ENCODE data around the gene ATG12.
"Not testable (repeated sequence)": the region's sequence is repeated elsewhere in the genome, so short reads cannot be mapped to it uniquely, and the experiment has no call there.

Gene ATG12

DNA sequence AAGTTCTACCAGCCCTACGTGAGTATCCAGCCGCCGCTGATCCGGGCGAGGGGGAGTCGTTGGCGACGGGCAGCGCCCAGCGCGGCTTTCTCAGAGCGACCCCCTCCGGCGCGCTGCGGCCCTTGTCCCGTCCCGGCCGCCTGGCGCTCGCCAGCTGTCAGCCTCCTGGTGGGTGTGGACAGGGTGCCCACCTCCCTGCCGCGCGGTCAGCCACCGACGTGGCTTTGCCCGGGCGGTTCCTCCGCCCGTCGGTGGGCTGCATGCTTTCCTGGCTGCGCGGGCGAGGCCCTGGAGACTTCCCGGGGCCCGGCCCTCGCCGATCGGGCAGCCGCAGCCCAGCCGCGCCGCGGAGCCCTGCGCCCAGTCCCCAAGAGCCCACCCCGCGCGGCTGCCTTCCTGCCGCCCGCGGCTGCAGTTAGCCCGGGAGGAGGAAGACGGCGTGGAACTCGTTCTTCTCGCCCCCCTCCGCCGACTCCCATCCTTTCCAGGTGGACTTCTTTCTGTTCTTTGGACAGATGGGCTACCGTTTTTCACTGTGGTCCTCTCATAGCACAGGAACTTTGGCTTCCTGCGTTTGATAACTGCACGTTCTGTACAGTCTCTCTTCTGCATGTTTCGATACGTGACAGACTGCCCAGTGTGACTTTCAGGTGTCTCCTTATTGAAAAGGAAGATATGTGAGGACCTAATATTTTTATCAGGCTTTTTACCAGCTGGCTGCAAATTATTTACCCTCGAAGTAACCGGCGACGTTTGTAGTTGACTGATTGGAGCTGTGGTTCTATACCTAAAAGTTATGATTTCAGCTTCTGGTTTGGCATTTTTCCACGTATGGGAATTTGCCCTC is 947 bp upstream of the ATG12 start:
- no peak for DNase-seq (ENCODE audit: low read depth)

DNA sequence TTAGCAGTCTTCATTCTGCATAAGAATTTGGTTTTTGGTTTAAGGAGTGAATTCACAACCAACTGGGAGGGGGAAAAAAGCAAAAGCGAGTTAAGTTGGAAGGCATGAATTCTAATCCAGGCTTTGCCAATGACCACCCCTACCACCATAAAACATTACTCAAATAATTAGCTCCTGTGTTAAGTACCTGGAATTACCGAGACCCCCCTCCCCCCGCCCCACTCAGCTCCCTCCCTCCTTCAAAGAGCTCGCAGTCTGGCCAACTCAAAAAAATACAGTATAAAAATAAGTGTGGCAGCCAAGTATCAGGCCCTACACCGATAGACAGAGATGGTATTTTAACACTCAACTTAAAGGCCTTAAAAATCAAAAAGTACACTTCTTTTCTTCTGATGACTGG is 492 bp downstream of the ATG12 start:
- no peak for DNase-seq (ENCODE audit: low read depth)

DNA sequence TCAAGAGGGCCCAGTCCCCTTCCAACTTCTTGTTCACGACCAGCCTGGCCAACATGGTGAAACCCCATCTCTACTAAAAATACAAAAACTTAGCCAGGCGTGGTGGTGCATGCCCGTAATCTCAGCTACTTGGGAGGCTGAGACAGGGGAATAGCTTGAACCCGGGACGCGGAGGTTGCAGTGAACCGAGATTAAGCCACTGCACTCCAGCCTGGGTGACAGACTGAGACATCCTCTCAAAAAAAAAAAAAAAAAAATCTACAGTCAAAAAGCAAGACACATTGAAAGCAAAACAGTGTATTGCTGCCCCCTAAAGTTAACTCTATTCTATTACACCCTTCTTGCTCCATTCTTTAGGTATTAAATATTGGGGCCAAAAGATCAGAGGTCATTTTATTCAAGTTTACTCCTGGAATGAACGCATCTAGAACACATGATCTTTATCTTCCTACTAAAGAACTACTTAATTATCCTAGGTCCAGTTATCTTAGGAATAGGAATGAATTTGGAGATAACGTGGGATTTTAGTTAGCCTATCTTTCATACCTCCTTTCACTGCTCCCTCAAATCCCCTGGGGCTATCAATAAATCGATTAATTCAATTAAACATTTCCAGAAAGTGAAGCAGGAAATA is 2.4 kb downstream of the ATG12 start:
- DNase-seq (ENCODE audit: low read depth): no peak

DNA sequence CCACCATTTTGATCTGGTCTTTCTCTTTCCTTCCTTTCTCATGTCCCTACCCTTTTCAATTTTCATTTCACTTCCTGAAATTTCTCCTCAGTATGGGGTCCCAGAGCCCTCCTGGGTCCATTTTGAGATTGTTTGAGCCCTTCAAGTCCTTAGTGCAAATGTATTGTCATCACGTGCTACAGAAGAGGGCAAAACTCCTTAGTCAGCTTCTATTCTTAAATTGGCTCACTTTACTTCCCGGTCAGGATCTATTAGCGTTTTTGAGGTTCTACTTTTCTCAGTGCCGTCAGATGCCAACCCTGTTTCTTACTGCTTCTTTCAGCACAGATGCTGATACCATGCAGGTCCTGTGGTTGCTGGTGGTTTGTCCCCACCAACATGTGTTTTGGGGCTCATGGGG is 5.9 kb downstream of the ATG12 start:
- DNase-seq (ENCODE audit: low read depth): no peak

DNA sequence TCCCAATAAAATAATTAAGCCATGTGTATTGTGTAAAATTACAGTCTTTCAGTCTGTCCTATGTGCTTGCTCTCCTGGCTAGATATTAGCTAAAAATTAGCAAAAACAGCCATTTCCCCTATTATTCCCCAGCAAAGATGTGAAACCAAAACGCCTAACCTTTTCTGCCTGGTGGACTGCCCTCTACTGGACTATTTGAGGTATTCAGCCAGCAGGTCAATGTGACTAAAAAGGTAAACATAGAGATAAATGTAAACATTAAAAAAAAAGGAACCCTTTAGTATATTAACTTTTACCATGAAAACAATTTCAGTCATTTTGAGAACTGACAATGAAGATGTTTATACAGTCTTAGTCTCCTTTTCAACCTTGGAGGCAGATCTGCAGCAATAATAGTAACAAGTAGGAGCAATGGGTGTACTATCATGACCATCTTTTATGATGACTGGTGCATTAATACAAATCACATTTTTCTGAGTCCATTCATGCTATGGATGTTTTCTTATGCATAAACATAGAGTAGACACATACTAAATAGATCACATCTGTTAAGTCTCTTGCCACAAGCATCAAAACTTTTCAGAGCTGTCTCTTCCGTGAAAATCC is 10.1 kb downstream of the ATG12 start:
- DNase-seq (ENCODE audit: low read depth): no peak

DNA sequence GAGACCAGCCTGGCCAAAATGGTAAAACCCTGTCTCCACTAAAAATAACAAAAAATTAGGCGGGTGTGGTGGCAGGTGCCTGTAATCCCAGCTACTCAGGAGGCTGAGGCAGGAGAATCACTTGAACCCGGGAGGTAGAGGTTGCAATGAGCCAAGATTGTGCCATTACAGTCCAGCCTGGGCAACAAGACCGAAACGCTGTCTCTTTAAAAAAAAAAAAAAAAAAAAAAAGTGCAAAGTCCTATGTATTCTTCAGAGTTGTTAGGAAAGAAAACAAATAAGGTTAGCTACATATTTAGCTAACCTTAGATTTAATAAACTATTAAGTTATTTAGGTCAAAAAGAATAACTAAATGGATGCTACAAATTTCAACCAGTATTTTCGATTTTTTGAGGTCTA is 11.5 kb downstream of the ATG12 start:
- no peak for DNase-seq (ENCODE audit: low read depth)

DNA sequence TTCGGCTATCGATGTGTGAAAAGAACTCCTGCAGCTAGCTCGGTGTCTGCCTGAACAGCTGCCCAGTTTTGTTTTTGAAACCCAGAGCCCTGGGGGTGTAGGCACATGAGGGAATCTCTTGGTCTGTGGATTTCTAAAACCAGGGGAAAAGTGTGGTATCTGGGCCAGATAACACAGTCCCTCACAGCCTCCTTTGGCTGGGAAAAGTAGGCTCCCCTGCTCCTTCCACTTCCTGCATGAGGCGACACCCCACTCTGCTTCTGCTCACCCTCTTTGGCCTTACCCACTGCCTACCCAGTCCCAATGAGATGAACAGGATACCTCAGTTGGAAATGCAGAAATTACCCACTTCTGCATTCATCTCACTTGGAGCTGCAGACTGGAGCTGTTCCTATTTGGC is 15.4 kb downstream of the ATG12 start:
- no peak for DNase-seq (ENCODE audit: low read depth)

DNA sequence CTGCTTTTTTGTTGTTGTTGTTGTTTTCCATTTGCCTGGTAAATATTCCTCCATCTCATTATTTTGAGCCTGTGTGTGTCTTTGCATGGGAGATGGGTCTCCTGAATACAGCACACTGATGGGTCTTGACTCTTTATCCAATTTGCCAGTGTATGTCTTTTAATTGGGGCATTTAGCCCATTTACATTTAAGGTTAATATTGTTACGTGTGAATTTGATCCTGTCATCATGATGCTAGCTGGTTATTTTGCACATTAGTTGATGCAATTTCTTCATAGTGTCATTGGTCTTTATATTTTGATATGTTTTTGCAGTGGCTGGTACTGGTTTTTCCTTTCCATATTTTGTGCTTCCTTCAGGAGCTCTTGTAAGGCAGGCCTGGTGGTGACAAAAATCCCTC is 16.4 kb downstream of the ATG12 start:
- not testable (repeated sequence) for DNase-seq (ENCODE audit: low read depth)

DNA sequence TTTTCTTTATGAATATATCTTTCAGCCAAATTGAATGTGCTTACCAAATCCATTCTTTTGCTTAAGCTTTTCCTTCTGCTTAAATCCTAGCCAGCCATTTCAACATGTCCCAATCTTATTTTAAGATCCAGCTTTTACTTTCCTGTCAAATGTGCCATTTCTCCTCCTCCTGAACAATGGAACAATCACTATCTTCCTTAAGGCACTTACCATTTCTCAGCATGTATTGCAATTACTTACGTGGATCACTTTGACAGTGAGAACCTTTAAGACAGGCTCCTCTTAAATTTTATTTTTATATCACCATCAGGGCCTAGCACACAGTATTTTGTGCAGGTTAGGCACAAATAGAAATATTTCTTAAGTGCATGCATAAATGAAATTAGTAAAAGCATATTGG is 20.5 kb downstream of the ATG12 start:
- no peak for DNase-seq (ENCODE audit: low read depth)

DNA sequence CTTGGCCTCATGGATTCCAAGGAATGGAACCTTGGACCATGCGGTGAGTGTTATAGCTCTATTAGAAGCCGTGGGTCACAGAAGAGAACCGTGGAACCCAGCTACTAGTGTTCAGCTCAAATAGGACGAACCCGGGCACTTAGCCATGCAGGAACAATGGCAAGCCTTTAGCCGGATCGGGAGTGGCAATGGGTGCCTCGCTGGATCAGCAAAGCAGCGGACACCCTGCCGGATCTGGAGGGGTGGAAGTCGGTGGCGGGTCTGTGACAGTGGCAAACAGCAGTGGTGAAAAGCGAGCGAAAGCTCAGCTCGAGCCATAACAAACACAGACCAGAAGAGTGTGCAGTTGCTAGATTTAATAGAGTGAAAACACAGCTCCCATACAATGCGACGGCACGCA is 22.5 kb downstream of the ATG12 start:
- DNase-seq (ENCODE audit: low read depth): no peak

DNA sequence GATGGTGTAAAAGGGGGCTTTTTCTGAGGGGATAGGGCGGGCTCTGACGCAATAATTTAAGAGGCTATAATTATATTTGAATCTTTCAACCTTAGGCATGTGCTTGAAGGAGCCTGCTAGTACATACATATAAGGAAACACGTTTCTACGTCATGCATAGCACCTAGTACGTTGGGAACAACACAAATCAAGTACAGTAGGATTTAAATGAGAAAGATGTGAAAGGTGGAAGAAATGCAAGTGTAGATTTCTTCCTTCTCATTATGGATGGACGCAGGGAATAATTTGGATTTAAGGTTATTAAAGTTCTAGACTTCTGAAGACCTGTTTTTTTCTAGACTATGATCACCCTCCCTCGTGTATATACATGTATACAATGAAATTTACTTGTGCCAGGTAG is 24.0 kb downstream of the ATG12 start:
- DNase-seq (ENCODE audit: low read depth): no peak

DNA sequence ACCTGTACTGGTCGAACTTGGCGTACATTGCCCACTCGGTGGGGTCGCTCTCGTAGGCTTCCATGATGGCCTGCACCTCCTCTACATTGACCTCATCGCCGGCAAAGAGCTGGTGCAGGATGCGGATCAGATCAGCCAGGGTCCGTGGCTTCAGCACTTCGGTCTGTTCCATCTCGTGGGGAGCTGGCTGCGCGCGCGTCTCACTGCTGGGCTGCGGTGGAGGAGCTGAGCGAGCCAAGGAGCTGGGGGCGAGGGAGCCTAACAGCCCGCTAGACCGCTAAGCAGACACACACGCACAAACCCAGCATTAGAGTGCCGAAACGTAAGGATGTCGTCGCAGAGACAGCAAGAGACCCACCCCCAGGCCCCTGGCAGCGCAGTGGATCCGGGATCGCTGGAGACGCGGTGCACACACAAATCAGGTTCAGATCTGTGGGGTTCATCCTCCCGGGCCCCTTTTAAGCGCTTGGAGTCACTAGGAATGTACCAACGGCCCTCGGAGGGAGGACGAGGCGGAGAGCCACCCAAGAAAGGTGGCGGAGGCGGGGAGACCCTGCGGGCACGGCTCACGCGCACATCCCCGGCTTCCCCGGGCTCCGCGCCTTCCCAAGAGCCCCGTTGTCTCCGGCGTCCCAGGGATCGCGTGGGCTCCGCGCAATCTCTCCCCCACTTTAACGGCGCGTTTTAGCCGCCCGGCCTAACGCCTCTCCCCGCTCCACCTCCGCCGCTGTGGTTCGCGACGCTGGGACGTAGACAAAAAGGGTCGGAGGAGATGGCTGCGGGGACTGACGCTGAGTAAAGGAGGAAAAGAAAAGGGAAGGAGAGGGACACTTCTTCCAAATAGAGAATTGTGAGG is 24.9 kb downstream of the ATG12 start, which contains the start of gene CDO1:
CDO1 (minus strand) TSS at position 434 of the 856 bp plus-strand sequence; CDS start at position 172, 262 bp downstream.
- no peak for DNase-seq (ENCODE audit: low read depth)

DNA sequence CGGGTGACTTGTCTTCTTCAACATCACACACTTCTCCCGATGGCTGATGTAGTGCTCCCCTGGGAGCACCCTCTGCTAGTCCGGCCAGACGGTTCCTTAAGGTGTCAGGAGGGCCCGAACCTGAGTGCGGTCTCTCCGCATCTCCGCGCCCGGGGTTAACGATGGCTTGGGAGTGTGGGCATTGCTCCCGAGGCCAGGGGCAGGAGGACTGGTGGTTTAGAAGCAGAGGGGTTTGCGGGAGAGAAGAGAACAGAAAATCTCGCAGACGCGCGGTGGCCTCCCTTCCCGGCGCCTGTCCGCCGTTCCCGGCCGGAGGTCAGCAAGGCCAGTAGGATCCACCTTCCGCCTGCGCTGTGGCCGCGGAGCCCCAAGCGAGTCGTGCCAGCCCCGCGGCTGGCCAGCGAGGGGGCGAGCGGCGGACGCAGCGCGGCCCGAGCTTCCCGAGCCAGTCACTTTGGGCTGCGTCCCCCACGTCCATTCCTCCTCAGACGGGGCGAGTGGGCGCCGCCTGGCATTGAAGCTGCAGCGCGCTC is 25.6 kb downstream of the ATG12 start:
- DNase-seq (ENCODE audit: low read depth): no peak

DNA sequence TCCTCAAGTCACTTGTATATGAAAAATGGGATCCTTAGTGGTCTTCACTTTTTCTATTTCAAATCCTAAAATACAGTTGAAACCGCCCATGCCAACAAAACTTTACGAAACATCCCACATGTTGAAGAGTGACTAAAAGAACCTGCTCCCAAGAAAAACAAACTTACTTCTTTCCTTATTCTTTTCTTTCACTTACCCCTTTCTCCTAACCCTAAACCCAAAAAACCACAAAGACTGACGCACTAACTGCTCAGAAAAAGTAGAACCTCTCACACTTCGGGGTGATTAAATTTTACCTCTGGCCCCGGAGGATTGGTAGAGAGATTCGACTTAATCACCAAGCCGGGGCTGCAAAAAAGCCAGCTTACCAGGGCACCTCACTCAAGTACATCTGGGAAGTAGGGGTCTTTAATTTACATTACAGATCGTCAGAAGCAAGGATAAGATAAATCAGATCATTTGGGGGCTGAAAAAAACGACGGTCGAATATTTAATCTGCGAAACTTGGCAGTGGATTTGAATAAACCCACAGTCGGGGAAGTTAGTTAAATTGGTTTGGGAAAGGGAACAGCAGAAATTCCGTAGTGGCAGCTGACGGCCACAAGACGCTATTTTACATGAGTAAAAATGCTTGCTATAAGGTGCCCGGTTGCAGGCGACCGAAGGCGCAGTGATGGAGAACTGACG is 26.2 kb downstream of the ATG12 start:
- DNase-seq (ENCODE audit: low read depth): no peak

DNA sequence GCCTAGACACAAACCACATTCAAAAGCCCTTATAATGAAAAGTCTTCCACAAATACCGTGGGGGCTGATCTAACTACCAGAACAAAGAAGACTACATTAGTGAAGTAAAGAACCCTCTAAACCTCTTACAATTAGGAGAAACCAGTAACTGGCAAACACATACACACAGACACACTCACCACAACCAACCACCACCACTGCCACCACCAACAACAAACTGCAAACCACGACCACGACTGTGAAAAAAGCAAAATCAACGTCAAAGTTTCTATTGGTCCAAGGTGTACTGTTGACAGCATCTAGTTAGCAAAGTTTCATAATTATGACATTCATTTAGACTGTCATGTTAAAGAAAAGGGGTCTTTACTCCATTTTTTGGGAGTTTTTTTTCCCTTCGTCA is 27.6 kb downstream of the ATG12 start:
- DNase-seq (ENCODE audit: low read depth): no peak

DNA sequence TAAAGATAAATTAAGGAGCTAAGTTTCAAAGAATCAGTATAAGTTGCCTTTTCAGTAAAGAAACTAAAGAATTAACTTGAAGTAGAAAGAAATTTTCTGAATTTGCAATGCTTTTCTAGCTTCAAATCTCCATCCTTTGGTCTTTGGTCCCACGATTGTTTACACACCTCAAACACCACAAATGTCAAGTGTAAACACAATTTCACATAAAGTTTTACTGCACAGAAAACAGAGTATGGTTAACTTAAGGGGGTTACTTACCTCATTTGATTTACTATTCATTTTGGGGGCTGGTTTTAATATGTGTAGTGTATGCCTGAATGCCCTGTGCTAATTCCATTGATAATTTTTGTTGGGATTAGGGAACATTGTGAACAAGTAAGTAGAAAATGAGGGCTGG is 29.0 kb downstream of the ATG12 start:
- DNase-seq (ENCODE audit: low read depth): no peak

DNA sequence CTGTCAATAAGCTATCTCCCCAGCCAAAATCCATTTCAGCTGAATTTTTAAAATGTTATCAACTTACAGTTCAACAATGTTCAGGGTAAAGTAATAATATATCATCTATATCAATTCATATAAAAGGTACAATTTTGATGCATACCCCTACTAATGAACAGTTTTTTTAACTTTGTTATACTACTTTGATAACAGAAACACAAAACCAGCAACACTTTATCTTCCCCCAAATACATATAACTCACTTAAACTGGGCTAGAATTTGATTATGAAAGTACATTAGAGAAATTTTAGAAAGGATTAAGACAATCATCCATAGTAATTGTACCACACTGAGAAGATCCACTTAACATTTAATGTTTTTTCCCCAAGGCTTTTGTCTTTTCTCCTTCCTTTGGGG is 30.0 kb downstream of the ATG12 start:
- no peak for DNase-seq (ENCODE audit: low read depth)

DNA sequence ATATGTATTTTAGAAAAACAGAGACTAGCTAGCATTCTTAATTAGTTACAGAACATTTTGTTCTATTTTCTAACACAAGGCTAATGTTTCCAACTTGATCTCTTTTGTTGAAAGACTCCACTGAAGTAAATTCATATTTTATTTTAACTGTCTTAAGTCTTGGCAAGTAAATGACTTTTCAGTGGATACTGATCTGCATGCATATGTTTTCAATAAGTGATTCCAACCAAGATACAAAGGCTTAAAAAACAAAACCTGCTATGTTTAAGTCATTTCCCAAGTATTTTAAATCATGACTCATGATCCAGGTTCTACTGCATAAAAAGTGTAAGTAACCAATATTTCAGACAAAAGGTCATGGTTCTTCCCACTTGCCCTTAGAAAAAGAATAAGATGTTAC is 30.6 kb downstream of the ATG12 start:
- DNase-seq (ENCODE audit: low read depth): no peak

DNA sequence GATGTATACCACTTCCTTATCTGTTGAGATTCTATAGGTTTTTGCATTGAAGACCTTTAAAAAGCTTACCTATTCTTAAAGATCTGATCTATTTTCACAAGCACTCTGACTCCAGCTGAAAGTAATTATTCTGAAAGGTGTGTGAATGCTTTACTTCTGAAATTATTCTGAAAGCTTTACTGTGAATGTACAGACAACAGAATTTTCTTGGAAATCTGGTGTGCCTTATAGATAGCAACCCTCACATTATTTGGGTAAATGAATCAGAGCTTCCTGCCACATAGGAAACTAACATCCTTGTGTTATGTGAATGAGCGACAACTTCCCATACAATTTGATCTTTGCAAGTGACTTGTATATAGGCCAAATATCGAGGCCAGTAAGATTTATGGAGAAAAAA is 31.4 kb downstream of the ATG12 start:
- no peak for DNase-seq (ENCODE audit: low read depth)

DNA sequence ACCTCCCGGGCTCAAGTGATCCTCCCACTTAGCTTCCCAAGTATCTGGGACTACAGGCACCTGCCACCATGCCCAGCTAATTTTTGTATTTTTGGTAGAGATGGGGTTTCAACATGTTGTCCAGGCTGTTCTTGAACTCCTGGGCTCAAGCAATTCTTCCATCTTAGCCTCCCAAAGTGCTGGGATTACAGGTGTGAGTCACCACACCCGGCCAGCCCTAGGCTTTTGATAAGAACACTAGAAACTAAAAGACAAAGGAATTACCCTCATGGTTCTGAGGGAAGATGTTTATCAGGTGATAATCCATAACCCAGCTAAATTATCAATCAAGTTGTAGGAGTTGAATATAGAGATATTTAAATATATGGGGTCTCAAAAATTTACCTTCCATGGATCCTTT is 33.3 kb downstream of the ATG12 start:
- DNase-seq (ENCODE audit: low read depth): not testable (repeated sequence)

DNA sequence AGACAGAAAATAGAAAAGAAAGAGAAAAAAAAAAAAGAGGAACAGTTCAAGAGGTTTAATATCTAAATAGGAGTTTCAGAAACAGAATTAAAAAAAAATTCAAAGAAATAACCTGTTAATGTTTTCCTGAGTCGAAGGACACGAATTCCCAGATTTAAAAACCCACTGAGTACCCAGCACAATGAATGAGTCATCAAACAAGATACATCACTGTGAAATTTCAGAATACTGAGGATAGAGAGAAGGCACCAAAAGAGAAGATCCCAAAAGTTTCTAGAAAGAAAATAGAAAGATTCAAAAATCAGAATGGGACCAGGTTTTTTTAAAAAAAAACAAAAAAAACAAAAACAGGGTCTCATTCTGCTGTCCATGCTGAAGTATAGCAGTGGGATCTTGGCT is 33.7 kb downstream of the ATG12 start:
- no peak for DNase-seq (ENCODE audit: low read depth)
